ENCODE measurements around the gene CDK13.

Gene CDK13

DNA sequence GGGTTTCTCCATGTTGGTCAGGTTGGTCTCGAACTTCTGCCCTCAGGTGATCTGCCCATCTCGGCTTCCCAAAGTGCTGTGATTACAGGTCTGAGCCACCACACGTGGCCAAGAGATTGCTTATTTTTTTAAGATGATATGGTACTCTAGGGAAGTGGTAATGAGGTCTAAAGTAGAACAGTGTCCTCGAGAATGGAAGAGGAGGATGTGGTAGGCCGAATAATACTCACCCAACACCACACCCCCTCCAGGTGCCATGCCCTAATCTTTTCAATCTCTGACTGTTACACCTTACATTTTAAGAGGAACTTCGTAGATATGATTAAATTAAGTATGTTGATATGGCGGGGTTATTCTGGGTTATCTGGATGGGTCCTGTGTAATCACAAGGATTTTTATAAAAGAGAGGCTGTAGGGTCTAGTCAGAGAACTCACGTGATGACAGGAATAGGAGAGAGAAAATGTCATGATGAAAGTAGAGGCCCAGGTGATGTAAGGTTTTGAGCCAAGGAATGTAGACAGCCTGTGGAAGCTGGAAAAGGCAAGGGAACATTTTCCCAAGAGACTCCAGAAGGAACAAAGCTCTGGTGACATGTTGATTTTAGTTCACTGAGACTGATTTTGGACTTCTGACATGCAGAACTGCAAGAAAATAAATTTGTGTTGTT is 29.5 kb downstream of the CDK13 start:
- no peak overlapping the region for H3K4me3 ChIP-seq (ENCODE audit: low read depth, low read length)
- no peak for DNase-seq (ENCODE audit: low read depth)
- TF ChIP-seq, protein P1, sequence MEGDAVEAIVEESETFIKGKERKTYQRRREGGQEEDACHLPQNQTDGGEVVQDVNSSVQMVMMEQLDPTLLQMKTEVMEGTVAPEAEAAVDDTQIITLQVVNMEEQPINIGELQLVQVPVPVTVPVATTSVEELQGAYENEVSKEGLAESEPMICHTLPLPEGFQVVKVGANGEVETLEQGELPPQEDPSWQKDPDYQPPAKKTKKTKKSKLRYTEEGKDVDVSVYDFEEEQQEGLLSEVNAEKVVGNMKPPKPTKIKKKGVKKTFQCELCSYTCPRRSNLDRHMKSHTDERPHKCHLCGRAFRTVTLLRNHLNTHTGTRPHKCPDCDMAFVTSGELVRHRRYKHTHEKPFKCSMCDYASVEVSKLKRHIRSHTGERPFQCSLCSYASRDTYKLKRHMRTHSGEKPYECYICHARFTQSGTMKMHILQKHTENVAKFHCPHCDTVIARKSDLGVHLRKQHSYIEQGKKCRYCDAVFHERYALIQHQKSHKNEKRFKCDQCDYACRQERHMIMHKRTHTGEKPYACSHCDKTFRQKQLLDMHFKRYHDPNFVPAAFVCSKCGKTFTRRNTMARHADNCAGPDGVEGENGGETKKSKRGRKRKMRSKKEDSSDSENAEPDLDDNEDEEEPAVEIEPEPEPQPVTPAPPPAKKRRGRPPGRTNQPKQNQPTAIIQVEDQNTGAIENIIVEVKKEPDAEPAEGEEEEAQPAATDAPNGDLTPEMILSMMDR (IDR thresholded peaks at IDR 0.05; ENCODE audit: control insufficient read depth, extremely low read depth, insufficient read depth): no peak

DNA sequence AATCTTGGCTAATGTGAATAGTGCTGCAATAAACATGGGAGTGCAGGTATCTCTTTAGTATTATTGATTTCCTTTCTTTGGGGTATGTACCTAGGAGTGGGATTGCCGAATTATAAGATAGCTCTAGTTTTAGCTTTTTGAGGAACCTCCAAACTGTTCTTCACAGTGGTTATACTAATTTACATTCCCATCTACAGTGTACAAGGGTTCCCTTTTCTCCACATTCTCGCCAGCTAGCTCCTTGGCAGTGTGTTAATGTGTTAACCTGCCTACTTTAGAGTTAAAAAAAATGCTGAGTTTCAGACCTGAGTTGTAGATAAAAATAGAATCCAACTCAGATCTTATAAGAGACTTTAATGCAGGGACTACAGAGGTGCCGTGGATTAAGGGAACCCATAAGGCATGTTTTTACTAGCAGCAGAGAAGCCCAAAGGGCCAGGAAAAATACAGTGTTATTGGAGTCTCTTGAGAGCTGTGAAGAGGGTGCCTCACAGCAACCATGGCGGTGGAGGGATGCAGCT is 35.4 kb downstream of the CDK13 start:
- TF ChIP-seq, protein P1 (IDR thresholded peaks at IDR 0.05; ENCODE audit: control insufficient read depth, extremely low read depth, insufficient read depth): no peak
- no peak overlapping the region for H3K4me3 ChIP-seq (ENCODE audit: low read depth, low read length)
- DNase-seq (ENCODE audit: low read depth): no peak

DNA sequence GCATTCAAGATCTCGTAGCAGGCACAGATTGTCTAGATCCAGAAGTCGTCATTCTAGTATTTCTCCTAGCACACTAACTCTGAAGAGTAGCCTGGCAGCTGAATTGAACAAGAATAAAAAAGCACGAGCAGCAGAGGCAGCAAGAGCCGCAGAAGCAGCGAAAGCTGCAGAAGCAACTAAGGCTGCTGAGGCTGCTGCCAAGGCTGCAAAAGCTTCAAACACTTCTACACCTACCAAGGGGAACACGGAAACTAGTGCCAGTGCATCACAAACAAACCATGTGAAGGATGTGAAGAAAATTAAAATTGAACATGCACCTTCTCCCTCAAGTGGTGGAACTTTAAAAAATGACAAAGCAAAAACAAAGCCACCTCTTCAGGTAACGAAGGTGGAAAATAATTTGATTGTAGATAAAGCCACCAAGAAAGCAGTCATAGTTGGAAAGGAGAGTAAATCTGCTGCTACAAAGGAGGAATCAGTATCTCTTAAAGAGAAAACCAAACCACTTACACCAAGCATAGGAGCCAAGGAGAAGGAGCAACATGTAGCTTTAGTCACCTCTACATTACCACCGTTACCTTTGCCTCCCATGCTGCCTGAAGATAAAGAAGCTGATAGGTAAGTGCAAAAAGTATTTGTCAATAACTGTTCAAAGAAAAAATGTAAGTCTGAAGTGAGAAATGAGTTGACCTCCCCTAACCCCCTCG is 37.7 kb downstream of the CDK13 start:
- TF ChIP-seq, protein P1 (IDR thresholded peaks at IDR 0.05; ENCODE audit: control insufficient read depth, extremely low read depth, insufficient read depth): no peak
- no peak overlapping the region for H3K4me3 ChIP-seq (ENCODE audit: low read depth, low read length)
- DNase-seq (ENCODE audit: low read depth): no peak

- TF ChIP-seq, protein P1 (IDR thresholded peaks at IDR 0.05; ENCODE audit: control insufficient read depth, extremely low read depth, insufficient read depth): no peak
- DNase-seq (ENCODE audit: low read depth): no peak
- no peak overlapping the region for H3K4me3 ChIP-seq (ENCODE audit: low read depth, low read length)
These were observed 50.8 kb downstream of the CDK13 start for GRCh38 chr7:40000734-40001315.

GRCh38 chr7:40001649-40002048 is 51.6 kb downstream of the CDK13 start:
- DNase-seq (ENCODE audit: low read depth): no peak
- H3K4me3 ChIP-seq (ENCODE audit: low read depth, low read length): no peak overlapping the region
- TF ChIP-seq, protein P1 (IDR thresholded peaks at IDR 0.05; ENCODE audit: control insufficient read depth, extremely low read depth, insufficient read depth): no peak

- TF ChIP-seq, protein P1 (IDR thresholded peaks at IDR 0.05; ENCODE audit: control insufficient read depth, extremely low read depth, insufficient read depth): no peak
- no peak overlapping the region for H3K4me3 ChIP-seq (ENCODE audit: low read depth, low read length)
- DNase-seq (ENCODE audit: low read depth): no peak
These were observed 53.5 kb downstream of the CDK13 start for GRCh38 chr7:40003597-40003996.

All from LNCaP clone FGC (cell line).